ENCODE data around the gene OVOL1.
"Not testable (repeated sequence)": the region's sequence is repeated elsewhere in the genome, so short reads cannot be mapped to it uniquely, and the experiment has no call there.

Gene OVOL1

GRCh38 chr11:65817312-65817834 is 30.5 kb downstream of the OVOL1 start:
- peak; percentile 27 for DNase-seq

- DNase-seq: peak; percentile 87
Measured at GRCh38 chr11:65817835-65818680, 31.2 kb downstream of the OVOL1 start.

GRCh38 chr11:65821107-65821506 is 34.2 kb downstream of the OVOL1 start:
- no peak for DNase-seq

GRCh38 chr11:65822776-65823528 is 36.1 kb downstream of the OVOL1 start:
- no peak for DNase-seq

- no peak for DNase-seq
Measured at GRCh38 chr11:65826984-65827735, 40.3 kb downstream of the OVOL1 start.

- no peak for DNase-seq
Measured at GRCh38 chr11:65829459-65829858, 42.6 kb downstream of the OVOL1 start.

GRCh38 chr11:65832231-65832630 is 45.4 kb downstream of the OVOL1 start:
- DNase-seq: not testable (repeated sequence)

- DNase-seq: peak; percentile 92
Measured at GRCh38 chr11:65833297-65834030, 46.6 kb downstream of the OVOL1 start, which contains the start of gene SNX32. SNX32 (plus strand) TSS chr11:65833963; CDS start chr11:65834066, 103 bp downstream.

GRCh38 chr11:65834202-65834601 is 47.3 kb downstream of the OVOL1 start:
- no peak for DNase-seq

- no peak for DNase-seq
Measured at GRCh38 chr11:65842144-65842543, 55.3 kb downstream of the OVOL1 start.

GRCh38 chr11:65843811-65844210 is 56.9 kb downstream of the OVOL1 start:
- DNase-seq: no peak

GRCh38 chr11:65844231-65844872 is 57.5 kb downstream of the OVOL1 start:
- no peak for DNase-seq
